ENCODE data around the gene EGLN3. TPM values are rescaled to one million over a fixed set of nuclear protein-coding genes. Genes with fewer than 3 reads are reported as not detected.

The EGLN3 gene
- total and polyA plus RNA-seq, 2 of the 13 experiments (the other 11 are each of a cell fraction or from before 2014, with no cell fraction given): 0.18 to 27.3 TPM

DNA sequence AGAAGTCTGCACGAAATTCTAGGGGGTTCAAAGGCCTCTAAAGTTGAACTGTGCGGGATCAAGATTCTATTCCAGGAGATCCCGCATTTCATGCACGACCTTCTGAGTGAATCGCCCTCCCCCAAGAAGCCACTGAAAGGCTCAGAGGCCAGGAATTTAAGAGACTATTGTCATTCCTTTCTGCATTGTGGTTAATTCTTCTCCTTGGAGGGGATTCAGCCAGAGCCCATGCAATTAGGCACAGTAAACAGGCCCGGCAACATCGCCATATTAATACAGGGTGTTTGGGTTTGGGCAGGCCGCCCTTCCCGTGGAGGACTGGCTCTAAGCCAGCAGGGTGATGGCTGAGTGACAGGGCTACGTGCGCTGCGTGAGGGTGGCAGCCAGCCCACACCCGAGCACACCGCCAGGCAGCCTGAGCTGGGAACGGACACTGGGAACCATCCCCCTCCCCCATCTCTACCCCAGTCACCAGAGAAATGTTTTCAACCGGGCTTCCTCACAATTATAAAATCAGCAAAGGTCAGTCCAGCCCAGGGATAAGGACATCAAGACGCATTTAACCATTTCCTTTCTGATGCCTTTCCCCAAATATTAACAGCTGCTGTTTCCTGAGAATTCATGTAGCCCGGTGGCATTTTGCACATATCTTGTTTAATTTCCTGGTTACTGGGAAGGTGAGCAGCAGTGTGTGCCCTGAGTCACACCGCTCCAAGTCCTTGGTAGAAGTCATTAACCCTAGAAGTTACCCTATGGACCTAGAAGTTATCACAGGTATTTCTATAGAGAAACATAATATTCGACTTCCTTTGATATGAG lies 12.5 kb downstream of the EGLN3 start (continued):
- TF ChIP-seq ZNF597 (CRISPR knock-in tag; IDR thresholded peaks at IDR 0.05) (no peak), CBX1 (IDR thresholded peaks at IDR 0.05; ENCODE audit: low read depth) (peak; percentile 64), HNRNPH1 (optimal IDR thresholded peaks at IDR 0.05; ENCODE audit: low read depth, low read length) (no peak), ZNF274 (CRISPR knock-in tag; IDR thresholded peaks at IDR 0.05) (no peak), KLF13 (CRISPR knock-in tag; IDR thresholded peaks at IDR 0.05) (no peak), ZNF317 (CRISPR knock-in tag; IDR thresholded peaks at IDR 0.05) (0 out of 2 replicates have a peak, but pooled peaks have one; percentile 68), ZBTB7B (CRISPR knock-in tag; IDR thresholded peaks at IDR 0.05) (no peak), PHB2 (IDR thresholded peaks at IDR 0.05; ENCODE audit: partially characterized antibody) (no peak), HNRNPL (IDR thresholded peaks at IDR 0.05; ENCODE audit: low read depth, low read length) (no peak), BCL6 (CRISPR knock-in tag; IDR thresholded peaks at IDR 0.05) (0 out of 2 replicates have a peak, but pooled peaks have one; percentile 7), ADNP (CRISPR knock-in tag; IDR thresholded peaks at IDR 0.05) (no peak), PBX3 (CRISPR knock-in tag; IDR thresholded peaks at IDR 0.05; ENCODE audit: borderline replicate concordance) (no peak), SP5 (CRISPR knock-in tag; IDR thresholded peaks at IDR 0.05; ENCODE audit: borderline replicate concordance, low read depth) (no peak), BATF2 (CRISPR knock-in tag; IDR thresholded peaks at IDR 0.05) (no peak), ESRRA (CRISPR knock-in tag; IDR thresholded peaks at IDR 0.05; ENCODE audit: low read depth) (no peak), MYNN (CRISPR knock-in tag; IDR thresholded peaks at IDR 0.05; ENCODE audit: low read depth) (no peak), NFE2L1 (CRISPR knock-in tag; IDR thresholded peaks at IDR 0.05; ENCODE audit: borderline replicate concordance) (no peak), ZFY (CRISPR knock-in tag; IDR thresholded peaks at IDR 0.05) (peak; percentile 32; the same call in 1 of the 2 replicates), ZNF33B (CRISPR knock-in tag; IDR thresholded peaks at IDR 0.05) (no peak)
- TF ChIP-seq, protein P1, sequence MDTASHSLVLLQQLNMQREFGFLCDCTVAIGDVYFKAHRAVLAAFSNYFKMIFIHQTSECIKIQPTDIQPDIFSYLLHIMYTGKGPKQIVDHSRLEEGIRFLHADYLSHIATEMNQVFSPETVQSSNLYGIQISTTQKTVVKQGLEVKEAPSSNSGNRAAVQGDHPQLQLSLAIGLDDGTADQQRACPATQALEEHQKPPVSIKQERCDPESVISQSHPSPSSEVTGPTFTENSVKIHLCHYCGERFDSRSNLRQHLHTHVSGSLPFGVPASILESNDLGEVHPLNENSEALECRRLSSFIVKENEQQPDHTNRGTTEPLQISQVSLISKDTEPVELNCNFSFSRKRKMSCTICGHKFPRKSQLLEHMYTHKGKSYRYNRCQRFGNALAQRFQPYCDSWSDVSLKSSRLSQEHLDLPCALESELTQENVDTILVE (CRISPR knock-in tag; IDR thresholded peaks at IDR 0.05): no peak
- TF ChIP-seq, protein P2, sequence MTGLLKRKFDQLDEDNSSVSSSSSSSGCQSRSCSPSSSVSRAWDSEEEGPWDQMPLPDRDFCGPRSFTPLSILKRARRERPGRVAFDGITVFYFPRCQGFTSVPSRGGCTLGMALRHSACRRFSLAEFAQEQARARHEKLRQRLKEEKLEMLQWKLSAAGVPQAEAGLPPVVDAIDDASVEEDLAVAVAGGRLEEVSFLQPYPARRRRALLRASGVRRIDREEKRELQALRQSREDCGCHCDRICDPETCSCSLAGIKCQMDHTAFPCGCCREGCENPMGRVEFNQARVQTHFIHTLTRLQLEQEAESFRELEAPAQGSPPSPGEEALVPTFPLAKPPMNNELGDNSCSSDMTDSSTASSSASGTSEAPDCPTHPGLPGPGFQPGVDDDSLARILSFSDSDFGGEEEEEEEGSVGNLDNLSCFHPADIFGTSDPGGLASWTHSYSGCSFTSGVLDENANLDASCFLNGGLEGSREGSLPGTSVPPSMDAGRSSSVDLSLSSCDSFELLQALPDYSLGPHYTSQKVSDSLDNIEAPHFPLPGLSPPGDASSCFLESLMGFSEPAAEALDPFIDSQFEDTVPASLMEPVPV (CRISPR knock-in tag; IDR thresholded peaks at IDR 0.05): no peak
- TF ChIP-seq, protein P3, sequence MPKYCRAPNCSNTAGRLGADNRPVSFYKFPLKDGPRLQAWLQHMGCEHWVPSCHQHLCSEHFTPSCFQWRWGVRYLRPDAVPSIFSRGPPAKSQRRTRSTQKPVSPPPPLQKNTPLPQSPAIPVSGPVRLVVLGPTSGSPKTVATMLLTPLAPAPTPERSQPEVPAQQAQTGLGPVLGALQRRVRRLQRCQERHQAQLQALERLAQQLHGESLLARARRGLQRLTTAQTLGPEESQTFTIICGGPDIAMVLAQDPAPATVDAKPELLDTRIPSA (CRISPR knock-in tag; IDR thresholded peaks at IDR 0.05; ENCODE audit: borderline replicate concordance): no peak
- TF ChIP-seq, protein P4, sequence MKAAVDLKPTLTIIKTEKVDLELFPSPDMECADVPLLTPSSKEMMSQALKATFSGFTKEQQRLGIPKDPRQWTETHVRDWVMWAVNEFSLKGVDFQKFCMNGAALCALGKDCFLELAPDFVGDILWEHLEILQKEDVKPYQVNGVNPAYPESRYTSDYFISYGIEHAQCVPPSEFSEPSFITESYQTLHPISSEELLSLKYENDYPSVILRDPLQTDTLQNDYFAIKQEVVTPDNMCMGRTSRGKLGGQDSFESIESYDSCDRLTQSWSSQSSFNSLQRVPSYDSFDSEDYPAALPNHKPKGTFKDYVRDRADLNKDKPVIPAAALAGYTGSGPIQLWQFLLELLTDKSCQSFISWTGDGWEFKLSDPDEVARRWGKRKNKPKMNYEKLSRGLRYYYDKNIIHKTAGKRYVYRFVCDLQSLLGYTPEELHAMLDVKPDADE (CRISPR knock-in tag; IDR thresholded peaks at IDR 0.05): no peak
